Activated CD4-positive, alpha-beta memory T cell treated with anti-CD3 and anti-CD28 coated beads for 36 hours (primary cell): Measurements from ENCODE around the gene ONECUT1. TPM values are rescaled to one million over a fixed set of nuclear protein-coding genes. Genes with fewer than 3 reads are reported as not detected.

ENCODE experiments used
- CTCF ChIA-PET: fragments of 350-600 bp; sonication (Branson Sonifier 250); formaldehyde crosslinking; loops from one replicate; lab custom pipeline; 2021; ENCODE audit warnings: antibody characterized with exemption, inconsistent platforms; lab: Charles Lee
- POLR2A ChIA-PET: fragments of 350-600 bp; sonication (Branson Sonifier 250); formaldehyde crosslinking; loops from one replicate; lab custom pipeline; 2021; ENCODE audit warnings: antibody characterized with exemption; lab: Charles Lee
- DNase-seq: peaks from one replicate; pipeline ENCODE4 v3.0.0-alpha.2; 2020
- H3K27ac Mint-ChIP-seq: one replicate; pipeline ENCODE4 v1.8.0; 2021; ENCODE audit warnings: mixed read lengths
- H3K27me3 Mint-ChIP-seq: one replicate; pipeline ENCODE4 v1.8.0; 2021; ENCODE audit warnings: mixed read lengths
- H3K36me3 Mint-ChIP-seq: one replicate; pipeline ENCODE4 v1.8.0; 2021; ENCODE audit warnings: mixed read lengths
- H3K4me1 Mint-ChIP-seq: one replicate; pipeline ENCODE4 v1.8.0; 2021; ENCODE audit warnings: low read depth, mixed read lengths
- H3K4me3 Mint-ChIP-seq: one replicate; pipeline ENCODE4 v1.8.0; 2021; ENCODE audit warnings: mild to moderate bottlenecking, mixed read lengths
- H3K9me3 Mint-ChIP-seq: one replicate; pipeline ENCODE4 v1.8.0; 2021; ENCODE audit warnings: mixed read lengths
- intact Hi-C: fragments of 100-400 bp; cut with micrococcal nuclease; formaldehyde crosslinking; loops from one replicate; pipeline ENCODE4 v1.15.1; 2023
- total RNA-seq, 2 experiments: library from RNA; stranded (reverse); gene quantifications; one replicate each; pipeline ENCODE4 v1.2.3, GENCODE V29; 2021

ONECUT1 gene
- total RNA-seq, 2 experiments from 2014 or later = not detected

DNA sequence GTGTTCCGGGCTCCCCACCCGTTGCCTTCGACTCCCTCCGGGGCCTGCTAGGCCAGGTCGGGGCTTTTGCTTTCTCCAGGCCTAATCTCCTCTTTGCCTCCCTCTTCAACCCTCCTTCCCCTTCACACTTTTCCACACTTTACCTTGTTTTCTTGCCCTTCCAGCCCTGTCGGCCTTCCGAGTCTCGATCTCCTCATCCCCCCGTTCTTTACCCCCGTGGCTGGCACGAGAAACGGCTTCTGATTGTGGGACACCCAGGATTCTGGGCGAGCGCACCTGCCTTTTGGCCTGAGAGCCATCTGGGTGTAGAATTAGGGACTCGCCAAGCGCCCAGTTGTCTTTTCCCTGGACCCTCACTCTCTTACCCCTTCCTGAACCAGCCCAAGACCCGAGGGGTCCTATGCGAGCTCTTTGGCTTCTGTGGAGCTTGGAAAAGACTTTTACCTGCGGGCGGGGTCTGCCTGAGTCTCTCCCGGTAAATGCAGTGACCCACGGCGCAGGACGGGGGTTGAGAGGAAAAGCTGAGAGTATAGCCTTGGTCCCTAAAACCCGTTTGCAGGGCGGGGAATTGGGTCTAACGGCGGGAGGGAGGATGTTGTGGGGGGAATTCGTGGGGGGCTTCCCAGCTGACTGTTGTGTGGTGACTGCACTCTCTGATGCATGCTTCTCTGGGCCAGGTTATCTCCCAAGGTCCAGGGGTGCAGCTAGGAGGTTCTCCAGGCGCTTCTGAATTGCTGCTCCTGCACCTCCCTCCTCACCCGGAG, 5.5 kb upstream of the ONECUT1 start:
- H3K36me3 Mint-ChIP-seq = no peaks in the 10 kb centered on the region
- H3K4me1 Mint-ChIP-seq = peaks cover 14% of the 10 kb centered on the region
- DNase-seq = no peak
- peak overlapping the region; percentile 13 for H3K4me3 Mint-ChIP-seq
- peaks cover 88% of the 10 kb centered on the region for H3K27me3 Mint-ChIP-seq
- ChIA-PET CTCF (interaction anchor here (1.5 kb wide), 1 partner anchor 12 kb away, joined by 7 read pairs; no protein-coding TSS in a partner anchor), POLR2A (no interaction called here)
- H3K27ac Mint-ChIP-seq = no peak overlapping the region
- H3K9me3 Mint-ChIP-seq = no peaks in the 10 kb centered on the region
- intact Hi-C loops = no loop called here

DNA sequence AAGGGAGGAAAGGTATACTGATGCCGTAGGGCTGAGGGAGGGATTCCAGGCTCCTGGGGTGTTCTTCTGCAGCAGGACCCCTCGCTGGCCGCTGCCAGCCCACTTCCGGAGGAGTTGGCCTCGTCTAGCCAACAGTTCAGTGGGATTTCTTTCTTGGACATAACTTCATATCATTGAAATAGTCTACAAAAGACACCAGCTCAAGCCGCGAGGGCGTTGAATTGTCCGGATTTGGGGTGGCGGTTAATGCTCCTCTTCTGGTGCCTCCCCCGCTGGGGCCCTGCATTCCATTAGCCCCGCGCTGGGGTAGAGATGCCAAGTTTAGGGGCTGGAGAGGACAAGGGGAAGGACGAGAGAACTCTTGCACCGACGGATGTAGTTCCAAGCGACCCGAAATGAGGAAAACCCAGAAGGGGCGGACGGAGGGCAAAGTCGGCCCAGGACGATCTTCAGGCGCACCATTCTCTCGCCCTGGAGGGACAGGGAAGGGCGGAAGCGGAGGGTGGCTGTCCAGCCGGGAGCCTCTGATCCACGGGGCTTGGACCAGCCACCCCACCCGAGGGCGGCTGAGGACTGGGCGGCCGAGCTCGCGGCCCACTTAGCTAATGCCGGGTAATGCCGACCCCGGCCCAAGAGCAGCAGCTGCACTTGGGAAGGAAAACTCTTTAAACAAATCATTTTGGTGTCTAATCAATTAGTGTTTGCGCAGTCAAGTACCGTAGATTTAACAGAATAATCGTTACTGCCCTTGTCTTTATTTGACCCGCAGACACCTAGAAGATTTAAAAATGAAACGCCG, 4.7 kb upstream of the ONECUT1 start:
- intact Hi-C loops = no loop called here
- Mint-ChIP-seq H3K4me3 (no peak overlapping the region), H3K4me1 (peaks cover 13% of the 10 kb centered on the region), H3K36me3 (no peaks in the 10 kb centered on the region), H3K9me3 (no peaks in the 10 kb centered on the region), H3K27me3 (peaks cover 83% of the 10 kb centered on the region), H3K27ac (no peak overlapping the region)
- POLR2A ChIA-PET = no interaction called here
- DNase-seq = no peak
- CTCF ChIA-PET = interaction anchor here (1.5 kb wide), 1 partner anchor 12 kb away, joined by 7 read pairs; no protein-coding TSS in a partner anchor

DNA sequence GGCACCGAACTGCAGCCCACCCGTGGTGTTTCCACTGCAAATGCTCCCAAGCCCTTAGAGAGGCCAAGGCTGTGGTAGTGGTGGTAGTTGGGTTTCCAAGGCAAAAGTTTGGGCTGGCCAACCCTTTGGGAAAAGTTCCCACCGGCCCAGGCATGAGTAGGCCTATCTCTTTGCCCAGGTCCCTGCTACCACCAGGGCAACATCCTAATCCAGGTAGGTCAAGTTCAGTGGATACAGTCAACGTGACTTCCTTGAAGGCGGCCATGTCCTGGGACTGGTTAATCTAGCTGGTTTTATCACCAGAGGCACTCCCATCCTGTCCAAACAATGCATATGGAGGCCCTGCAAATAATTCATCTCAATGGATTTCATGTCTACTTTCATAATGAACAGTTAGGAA, 1.6 kb upstream of the ONECUT1 start:
- intact Hi-C loops = no loop called here
- H3K36me3 Mint-ChIP-seq = no peaks in the 10 kb centered on the region
- ChIA-PET POLR2A (no interaction called here), CTCF (interaction anchor here (1.0 kb wide), 1 partner anchor 13 kb away, joined by 3 read pairs; no protein-coding TSS in a partner anchor)
- DNase-seq = no peak
- no peaks in the 10 kb centered on the region for H3K9me3 Mint-ChIP-seq
- peaks cover 25% of the 10 kb centered on the region for H3K4me1 Mint-ChIP-seq
- H3K4me3 Mint-ChIP-seq = no peak overlapping the region
- H3K27me3 Mint-ChIP-seq = peaks cover 82% of the 10 kb centered on the region
- H3K27ac Mint-ChIP-seq = no peak overlapping the region

DNA sequence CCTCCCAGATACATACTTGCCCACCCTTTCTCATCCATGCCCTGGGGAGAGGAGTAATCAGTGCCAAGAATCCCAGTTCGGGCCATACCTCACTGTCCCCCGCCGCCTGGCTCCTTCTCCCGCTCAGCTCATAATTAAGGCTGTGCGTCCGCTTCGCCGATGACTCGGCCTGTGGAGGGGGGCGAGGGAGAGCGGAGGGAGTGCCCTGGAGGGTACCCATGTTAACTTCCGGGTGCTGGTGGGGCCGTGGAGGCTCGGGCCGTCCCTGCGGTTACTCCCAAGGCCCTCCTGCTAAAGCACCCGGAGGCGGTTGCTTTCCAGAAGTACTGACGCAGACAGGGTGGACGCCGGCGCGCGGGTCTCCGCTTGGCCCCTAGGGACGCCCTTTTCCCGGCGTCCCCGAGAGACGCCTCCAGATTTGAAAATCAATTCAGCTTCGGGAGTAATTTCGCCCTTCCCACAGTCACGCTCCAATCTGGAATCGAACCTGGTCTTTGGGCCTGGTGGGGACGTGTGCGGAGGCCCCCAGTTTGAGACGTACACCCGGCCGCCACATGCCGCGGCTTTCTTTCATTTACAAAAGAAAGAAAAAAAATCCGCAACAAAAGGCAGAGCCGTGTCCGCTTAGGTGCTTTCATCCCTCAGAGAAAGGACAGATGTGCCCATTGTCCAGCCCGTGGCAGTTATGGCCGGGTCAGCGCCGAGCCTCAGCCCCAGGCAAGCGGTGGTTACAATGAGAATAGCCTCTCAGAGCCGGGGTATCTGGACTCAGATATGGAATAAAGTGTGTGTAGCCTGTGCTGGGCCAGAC, 1.0 kb upstream of the ONECUT1 start:
- POLR2A ChIA-PET = no interaction called here

DNA sequence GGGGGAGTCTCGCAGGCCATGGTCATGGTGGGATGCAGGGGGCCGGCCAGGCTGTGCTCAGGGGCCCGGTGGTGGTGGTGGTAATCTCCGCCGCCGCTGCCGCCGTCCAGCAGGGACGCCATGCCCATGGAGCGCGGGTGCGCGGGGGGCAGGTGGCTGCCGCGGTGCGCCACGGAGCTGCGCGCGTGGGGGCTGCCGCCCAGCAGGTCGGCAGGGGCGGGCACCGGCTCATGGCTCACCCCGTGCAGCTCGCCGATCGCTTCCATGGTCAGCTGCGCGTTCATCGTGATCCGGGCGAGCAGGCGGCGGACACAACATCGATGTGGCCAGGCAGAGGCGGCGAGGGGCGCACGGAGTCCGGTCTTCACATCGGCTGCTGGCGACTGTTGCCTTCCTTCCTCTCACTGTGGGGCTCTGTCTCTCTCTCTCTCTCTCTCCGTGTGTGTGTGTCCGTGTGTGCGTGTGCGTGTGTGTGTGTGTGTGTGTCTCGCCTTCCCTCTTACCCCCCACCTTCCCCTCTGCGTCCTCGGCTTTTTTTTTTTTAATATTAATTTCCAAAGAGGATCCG, 451 bp downstream of the ONECUT1 start:
- intact Hi-C loops = loop anchor here (10.0 kb wide), 1 partner anchor 795 kb away; no protein-coding TSS in a partner anchor

More for the DNA sequence above, 1.0 kb upstream of the ONECUT1 start:
- Mint-ChIP-seq H3K4me1 (peaks cover 28% of the 10 kb centered on the region), H3K27me3 (peaks cover 82% of the 10 kb centered on the region), H3K4me3 (no peak overlapping the region), H3K9me3 (no peaks in the 10 kb centered on the region), H3K36me3 (no peaks in the 10 kb centered on the region), H3K27ac (no peak overlapping the region)
- intact Hi-C loops = no loop called here
- no peak for DNase-seq
- CTCF ChIA-PET = no interaction called here

DNA sequence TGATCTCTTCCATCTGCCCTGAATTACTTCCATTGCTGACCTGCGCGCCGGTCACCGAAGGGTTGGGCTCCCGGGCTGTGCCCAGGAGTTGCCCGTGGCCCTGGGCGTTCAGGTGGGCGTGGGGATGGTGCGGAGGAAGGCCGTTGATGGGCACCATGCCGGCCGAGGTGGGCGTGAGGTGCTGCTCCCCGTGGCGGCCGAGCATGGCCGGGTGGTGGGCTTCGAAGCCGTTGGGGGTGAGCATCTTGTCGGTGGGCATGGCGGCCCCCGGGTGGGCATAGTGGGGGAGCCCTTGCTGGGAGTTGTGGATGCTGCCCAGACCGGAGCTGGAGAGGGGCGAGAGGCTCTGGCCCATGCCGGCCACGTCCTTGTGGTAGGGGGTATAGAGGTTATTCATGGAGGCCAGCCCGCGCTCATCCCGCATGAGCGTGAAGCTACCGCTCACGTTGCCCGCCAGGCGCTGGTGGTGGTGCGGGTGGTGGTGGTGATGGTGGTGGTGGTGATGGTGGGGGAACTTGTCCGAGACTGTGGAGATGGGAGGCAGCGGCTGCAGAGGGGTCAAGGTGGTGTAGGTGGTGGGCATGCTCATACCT, 1.0 kb downstream of the ONECUT1 start:
- no peak for DNase-seq
- H3K36me3 Mint-ChIP-seq = no peaks in the 10 kb centered on the region
- H3K4me1 Mint-ChIP-seq = peaks cover 31% of the 10 kb centered on the region
- H3K9me3 Mint-ChIP-seq = no peaks in the 10 kb centered on the region
- intact Hi-C loops = loop anchor here (10.0 kb wide), 1 partner anchor 796 kb away; no protein-coding TSS in a partner anchor
- peaks cover 82% of the 10 kb centered on the region for H3K27me3 Mint-ChIP-seq
- POLR2A ChIA-PET = no interaction called here
- CTCF ChIA-PET = interaction anchor here (0.9 to 1.6 kb wide), 3 partner anchors 9 to 53 kb away, joined by 3 to 5 read pairs (median 4); no protein-coding TSS in a partner anchor
- peak overlapping the region; percentile 46 for H3K4me3 Mint-ChIP-seq
- no peak overlapping the region for H3K27ac Mint-ChIP-seq

More for the DNA sequence above, 451 bp downstream of the ONECUT1 start:
- H3K27me3 Mint-ChIP-seq = peaks cover 83% of the 10 kb centered on the region
- DNase-seq = no peak
- no peaks in the 10 kb centered on the region for H3K36me3 Mint-ChIP-seq
- peaks cover 28% of the 10 kb centered on the region for H3K4me1 Mint-ChIP-seq
- H3K27ac Mint-ChIP-seq = no peak overlapping the region
- POLR2A ChIA-PET = no interaction called here
- H3K4me3 Mint-ChIP-seq = peak overlapping the region; percentile 55
- no peaks in the 10 kb centered on the region for H3K9me3 Mint-ChIP-seq
- CTCF ChIA-PET = no interaction called here

DNA sequence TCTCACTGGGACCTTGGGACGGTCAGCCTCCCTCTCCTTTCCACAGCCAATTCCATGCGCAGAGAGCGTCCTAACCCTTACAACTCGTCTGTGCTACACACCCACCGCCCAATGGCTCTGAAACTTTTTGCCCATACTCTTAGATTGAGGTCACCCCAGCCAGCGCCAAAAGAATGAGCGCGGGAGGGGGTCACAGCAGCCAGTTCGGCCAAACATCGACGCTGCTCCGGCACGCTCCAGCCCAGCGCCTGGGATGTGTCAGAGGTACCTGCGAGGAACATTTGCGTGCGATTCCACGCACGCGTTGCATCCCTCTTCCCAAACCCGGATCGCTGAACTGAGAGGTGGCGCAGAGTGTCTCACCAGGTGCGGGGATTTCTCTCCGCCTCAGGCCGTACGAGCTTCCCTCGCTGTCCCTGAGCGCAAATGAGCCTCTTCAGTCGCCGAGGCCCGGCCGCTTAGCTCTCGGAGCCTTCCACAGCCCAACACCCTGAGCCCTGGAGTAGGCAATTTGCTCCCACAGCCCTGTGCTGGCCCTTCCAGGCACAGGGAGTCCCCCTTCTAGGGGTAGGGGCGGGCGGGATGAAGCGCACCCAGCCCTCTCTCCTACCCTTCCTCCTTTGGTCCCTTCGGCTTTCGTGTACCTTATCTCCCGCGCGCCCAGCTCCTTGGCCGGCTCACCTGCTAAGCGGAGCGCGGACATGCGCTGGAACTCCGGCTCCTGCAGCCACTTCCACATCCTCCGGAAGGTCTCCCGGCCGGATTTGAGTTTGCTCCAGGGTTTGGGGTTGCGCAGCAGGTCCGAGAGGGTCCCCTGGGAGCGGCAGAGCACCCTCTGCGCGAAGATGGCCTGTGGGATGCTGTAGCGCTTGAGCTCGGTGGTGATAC, 1.8 kb downstream of the ONECUT1 start:
- CTCF ChIA-PET = interaction anchor here (0.9 to 1.6 kb wide), 3 partner anchors 8 to 53 kb away, joined by 3 to 5 read pairs (median 4); no protein-coding TSS in a partner anchor
- H3K9me3 Mint-ChIP-seq = no peaks in the 10 kb centered on the region
- intact Hi-C loops = loop anchor here (10.0 kb wide), 1 partner anchor 796 kb away; no protein-coding TSS in a partner anchor
- H3K4me1 Mint-ChIP-seq = peaks cover 35% of the 10 kb centered on the region
- no peaks in the 10 kb centered on the region for H3K36me3 Mint-ChIP-seq
- no peak overlapping the region for H3K4me3 Mint-ChIP-seq
- no peak for DNase-seq
- no peak overlapping the region for H3K27ac Mint-ChIP-seq
- peaks cover 82% of the 10 kb centered on the region for H3K27me3 Mint-ChIP-seq
- POLR2A ChIA-PET = no interaction called here

DNA sequence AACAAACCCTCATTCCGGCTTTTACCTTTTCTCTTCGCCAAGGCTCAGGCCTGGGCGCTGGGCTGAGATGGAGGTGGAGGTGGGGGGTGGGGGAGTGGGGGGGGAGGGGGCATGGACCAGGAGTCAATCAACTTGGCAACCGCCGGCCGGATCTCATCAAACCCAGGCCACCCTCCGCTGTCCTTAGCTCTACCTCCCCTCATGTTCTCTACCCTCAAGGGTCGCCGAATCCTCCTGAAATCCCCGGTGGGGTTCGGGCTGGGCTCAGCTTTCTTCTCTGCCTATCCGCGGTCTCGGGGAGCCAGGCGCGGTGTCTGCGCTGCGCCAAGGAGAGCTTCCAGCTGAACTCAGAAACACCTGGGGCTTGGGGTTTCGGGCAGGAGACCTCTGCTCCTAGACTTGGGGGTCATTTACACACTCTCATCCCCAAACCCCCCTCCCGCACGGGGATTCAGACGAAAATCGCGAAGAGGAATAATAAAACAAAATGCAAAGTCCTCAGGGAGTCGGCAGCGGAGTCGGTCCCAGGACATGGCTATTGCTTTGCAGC, 2.5 kb downstream of the ONECUT1 start:
- CTCF ChIA-PET = interaction anchor here (1.0 to 1.6 kb wide), 2 partner anchors 8 to 10 kb away, joined by 4 to 5 read pairs; no protein-coding TSS in a partner anchor
- no peak overlapping the region for H3K27ac Mint-ChIP-seq
- POLR2A ChIA-PET = no interaction called here
- intact Hi-C loops = loop anchor here (10.0 kb wide), 1 partner anchor 797 kb away; no protein-coding TSS in a partner anchor
- H3K4me3 Mint-ChIP-seq = no peak overlapping the region
- H3K27me3 Mint-ChIP-seq = peaks cover 83% of the 10 kb centered on the region
- peaks cover 39% of the 10 kb centered on the region for H3K4me1 Mint-ChIP-seq
- no peak for DNase-seq
- no peaks in the 10 kb centered on the region for H3K9me3 Mint-ChIP-seq
- H3K36me3 Mint-ChIP-seq = no peaks in the 10 kb centered on the region

DNA sequence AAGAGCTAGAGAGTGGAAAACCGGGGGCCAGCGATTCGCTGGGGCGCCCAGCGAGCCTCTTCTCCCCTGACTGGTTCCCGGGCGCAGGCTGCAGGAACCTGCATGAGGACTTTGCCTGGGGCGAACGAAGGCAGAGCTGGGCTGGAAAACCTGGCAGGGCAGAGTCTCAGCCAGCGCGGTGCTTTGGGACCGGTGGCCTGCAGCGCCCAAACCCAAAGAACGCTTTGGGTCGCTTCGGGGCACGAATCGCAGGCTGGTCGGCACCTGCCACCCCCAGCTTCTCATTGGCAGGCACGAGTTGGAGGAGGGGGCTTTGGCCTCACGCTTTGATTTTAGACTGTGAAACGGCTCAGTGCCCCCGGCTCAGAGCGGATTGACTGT, 3.0 kb downstream of the ONECUT1 start:
- peaks cover 81% of the 10 kb centered on the region for H3K27me3 Mint-ChIP-seq
- no peak overlapping the region for H3K27ac Mint-ChIP-seq
- CTCF ChIA-PET = no interaction called here
- intact Hi-C loops = loop anchor here (10.0 kb wide), 1 partner anchor 798 kb away; no protein-coding TSS in a partner anchor
- POLR2A ChIA-PET = no interaction called here
- H3K9me3 Mint-ChIP-seq = no peaks in the 10 kb centered on the region
- DNase-seq = no peak
- H3K4me1 Mint-ChIP-seq = peaks cover 39% of the 10 kb centered on the region
- no peaks in the 10 kb centered on the region for H3K36me3 Mint-ChIP-seq
- H3K4me3 Mint-ChIP-seq = no peak overlapping the region

DNA sequence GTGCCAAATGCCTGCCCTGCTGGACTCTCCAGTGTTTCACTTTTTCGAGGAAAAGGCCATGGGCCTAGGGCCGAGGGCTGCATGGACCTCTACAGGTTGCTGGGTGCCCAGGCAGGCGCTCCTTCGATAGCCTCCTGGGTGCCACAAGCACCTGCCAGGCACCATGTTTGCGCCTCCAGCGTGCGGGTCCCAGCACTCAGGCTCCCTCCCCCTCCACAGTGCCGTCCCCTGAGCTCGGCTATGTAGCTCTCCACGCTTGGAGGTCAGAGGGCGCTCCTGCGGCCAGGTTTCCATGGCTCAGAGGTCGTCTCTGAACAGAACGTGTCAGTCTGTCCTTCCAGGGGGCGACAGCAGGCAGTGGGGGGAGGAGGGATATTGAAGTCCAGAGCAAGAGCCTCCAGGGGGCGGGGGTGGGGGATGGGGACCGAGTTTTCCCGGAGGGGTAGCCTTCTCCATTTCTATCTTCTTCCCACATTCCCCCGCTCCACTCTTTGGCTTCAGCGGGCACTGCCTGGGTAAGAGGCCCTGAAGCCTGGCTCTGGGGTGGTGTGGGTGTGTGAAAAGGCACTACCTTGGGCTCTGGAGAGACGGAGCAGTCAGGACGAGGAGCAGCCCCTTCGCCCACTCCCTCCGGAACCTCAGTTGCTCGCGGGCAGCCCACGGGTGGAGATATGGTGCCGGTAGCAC, 3.6 kb downstream of the ONECUT1 start:
- Mint-ChIP-seq H3K36me3 (no peaks in the 10 kb centered on the region), H3K27me3 (peaks cover 79% of the 10 kb centered on the region), H3K9me3 (no peaks in the 10 kb centered on the region), H3K4me3 (no peak overlapping the region), H3K27ac (no peak overlapping the region), H3K4me1 (peaks cover 39% of the 10 kb centered on the region)
- POLR2A ChIA-PET = no interaction called here
- no peak for DNase-seq
- CTCF ChIA-PET = no interaction called here
- intact Hi-C loops = loop anchor here (10.0 kb wide), 1 partner anchor 798 kb away; no protein-coding TSS in a partner anchor
